HepG2 (cell line): Measurements from ENCODE around the gene PPP6R2. TPM values are rescaled to one million over a fixed set of nuclear protein-coding genes. Genes with fewer than 3 reads are reported as not detected.

ENCODE experiments used
- ADNP ChIP-seq: sonication (generic); formaldehyde crosslinking; IDR thresholded peaks from 2 replicates; pipeline ENCODE4 v1.4.0; 2020; ENCODE audit warnings: missing genetic modification reagents
- HDAC2 ChIP-seq: sonication (generic); formaldehyde crosslinking; IDR thresholded peaks from 2 replicates; pipeline ENCODE4 v1.4.0; 2020; ENCODE audit warnings: missing genetic modification reagents
- IRF2 ChIP-seq: IDR thresholded peaks from 2 replicates; pipeline ENCODE4 v1.6.1; 2018; ENCODE audit warnings: missing genetic modification reagents, missing compliant biosample characterization
- LRRFIP1 ChIP-seq: sonication (generic); formaldehyde crosslinking; conservative IDR thresholded peaks from 2 replicates; pipeline ENCODE4 v1.4.0; 2020; ENCODE audit warnings: missing genetic modification reagents
- SAP130 ChIP-seq: IDR thresholded peaks from 2 replicates; pipeline ENCODE4 v1.6.1; 2016; ENCODE audit warnings: low read depth
- THRA ChIP-seq: sonication (generic); formaldehyde crosslinking; IDR thresholded peaks from 2 replicates; pipeline ENCODE4 v1.4.0; 2020; ENCODE audit warnings: missing genetic modification reagents, borderline replicate concordance
- ZBTB38 ChIP-seq: sonication (generic); formaldehyde crosslinking; IDR thresholded peaks from 2 replicates; pipeline ENCODE4 v1.5.1; 2020; ENCODE audit warnings: mild to moderate bottlenecking, missing genetic modification reagents
- ZC3H4 ChIP-seq: sonication (generic); formaldehyde crosslinking; IDR thresholded peaks from 2 replicates; pipeline ENCODE4 v1.4.0; 2020; ENCODE audit warnings: missing genetic modification reagents, borderline replicate concordance
- ZMYM2 ChIP-seq: sonication (generic); formaldehyde crosslinking; IDR thresholded peaks from 2 replicates; pipeline ENCODE4 v1.8.0; 2022; ENCODE audit warnings: mild to moderate bottlenecking, missing genetic modification reagents
- ZNF251 ChIP-seq: sonication (generic); formaldehyde crosslinking; IDR thresholded peaks from 2 replicates; pipeline ENCODE4 v1.9.0; 2021; ENCODE audit warnings: mild to moderate bottlenecking, missing genetic modification reagents
- ZNF256 ChIP-seq: sonication (generic); formaldehyde crosslinking; conservative IDR thresholded peaks from 2 replicates; pipeline ENCODE4 v1.4.0; 2020; ENCODE audit warnings: missing genetic modification reagents
- ZNF407 ChIP-seq: sonication (generic); formaldehyde crosslinking; IDR thresholded peaks from one replicate; pipeline ENCODE4 v1.5.1; 2020; ENCODE audit warnings: mild to moderate bottlenecking, missing genetic modification reagents; ENCODE audit errors: not compliant biosample characterization
- ZNF552 ChIP-seq: sonication (generic); formaldehyde crosslinking; IDR thresholded peaks from 2 replicates; pipeline ENCODE4 v1.9.0; 2022; ENCODE audit warnings: missing genetic modification reagents, mild to moderate bottlenecking, borderline replicate concordance
- ZNF616 ChIP-seq: sonication (generic); formaldehyde crosslinking; IDR thresholded peaks from 2 replicates; pipeline ENCODE4 v1.5.0; 2020; ENCODE audit warnings: low read depth, mild to moderate bottlenecking, missing genetic modification reagents
- ZNF691 ChIP-seq: sonication (generic); formaldehyde crosslinking; IDR thresholded peaks from 2 replicates; pipeline ENCODE4 v1.4.0; 2020; ENCODE audit warnings: missing genetic modification reagents, low read depth, mild to moderate bottlenecking, borderline replicate concordance
- polyA plus RNA-seq, 8 experiments: library from polyadenylated mRNA; depleted of rRNA in 3 of 8; stranded (reverse) in 7 of 8; unstranded in 1 of 8; fragments of >200 nt; fragmentation: Illumina TruSeq in 4 of 8; extraction: Trizol in 4 of 8; gene quantifications; 2 replicates each; pipeline versions ENCODE4 v1.2.1 to v1.2.3, GENCODE V29; 2011 to 2016; ENCODE audit warnings: low read depth in 4 of 8, missing spikeins in 1 of 8, mixed read lengths in 1 of 8; ENCODE audit not compliant: insufficient read depth in 1 of 8
- total RNA-seq, 5 experiments: library from RNA; depleted of rRNA; stranded (reverse); fragments of >200 nt; fragmentation: Illumina TruSeq; extraction: Trizol; gene quantifications; 2 replicates each; pipeline ENCODE4 v1.2.3, GENCODE V29; 2016; ENCODE audit warnings: low read depth in 1 of 5

PPP6R2 gene
- total and polyA plus RNA-seq, 2 of the 13 experiments (the other 11 are each of a cell fraction or from before 2014, with no cell fraction given), result 55.0 to 102 TPM

GRCh38 chr22:50399751-50400331, 56.7 kb downstream of the PPP6R2 start (continued):
- no peak for TF ChIP-seq ZNF407
- TF ChIP-seq ZNF691 (CRISPR knock-in tag), result peak; percentile 73; the same call in 1 of the 2 replicates
- TF ChIP-seq ZNF552, result no peak
- TF ChIP-seq LRRFIP1, result no peak
- no peak for TF ChIP-seq HDAC2
- TF ChIP-seq IRF2, result no peak
- no peak for TF ChIP-seq ZNF616 (CRISPR knock-in tag)
- TF ChIP-seq ADNP (CRISPR knock-in tag), result no peak
- TF ChIP-seq ZNF251, result no peak
- TF ChIP-seq ZNF256, result no peak
- no peak for TF ChIP-seq ZC3H4
- no peak for TF ChIP-seq THRA
- peak; percentile 81 for TF ChIP-seq ZBTB38 (CRISPR knock-in tag)
- TF ChIP-seq SAP130 (CRISPR knock-in tag), result peak; percentile 46; the same call in 1 of the 2 replicates
- no peak for TF ChIP-seq ZMYM2 (CRISPR knock-in tag)
